Astrocyte (in vitro differentiated cells and primary cell): ENCODE data around the gene HSPA8. TPM values are rescaled to one million over a fixed set of nuclear protein-coding genes. Genes with fewer than 3 reads are reported as not detected.

ENCODE experiments used
- DNase-seq: peaks from one replicate; pipeline ENCODE4 v3.0.0-alpha.2; 2010; ENCODE audit warnings: low read depth
- FAIRE-seq: peaks from 2 replicates; lab custom pipeline; 2011; peaks lifted over from hg19 to GRCh38; lab: Jason Lieb, UNC
- H2AFZ ChIP-seq: 2 replicates; pipeline ENCODE4 v1.6.0; 2012; ENCODE audit warnings: low read depth, low read length, inconsistent platforms
- H3K27ac ChIP-seq: 2 replicates; pipeline ENCODE4 v1.5.1; 2011; ENCODE audit warnings: low read depth, low read length, inconsistent platforms
- H3K27me3 ChIP-seq: 2 replicates; pipeline ENCODE4 v1.6.0; 2011; ENCODE audit warnings: low read length, inconsistent platforms; ENCODE audit not compliant: insufficient read depth
- H3K36me3 ChIP-seq: 2 replicates; pipeline ENCODE4 v1.5.1; 2011; ENCODE audit warnings: low read length, inconsistent platforms; ENCODE audit not compliant: insufficient read depth
- H3K4me1 ChIP-seq: 2 replicates; pipeline ENCODE4 v1.5.1; 2011; ENCODE audit warnings: low read length, inconsistent platforms; ENCODE audit not compliant: insufficient read depth
- H3K4me2 ChIP-seq: 2 replicates; pipeline ENCODE4 v1.6.0; 2012; ENCODE audit warnings: low read length, inconsistent platforms
- H3K4me3 ChIP-seq: 2 replicates; pipeline ENCODE4 v1.5.1; 2011; ENCODE audit warnings: low read depth, mild to moderate bottlenecking, low read length, inconsistent platforms; ENCODE audit not compliant: insufficient read depth
- H3K79me2 ChIP-seq: 2 replicates; pipeline ENCODE4 v1.6.0; 2012; ENCODE audit warnings: mild to moderate bottlenecking, low read length, inconsistent platforms; ENCODE audit not compliant: insufficient read depth
- H3K9ac ChIP-seq: 2 replicates; pipeline ENCODE4 v1.6.0; 2012; ENCODE audit warnings: mild to moderate bottlenecking, low read length, inconsistent platforms
- H3K9me3 ChIP-seq: 2 replicates; pipeline ENCODE4 v1.5.1; 2012; ENCODE audit warnings: low read depth, mild to moderate bottlenecking, low read length, inconsistent platforms; ENCODE audit not compliant: insufficient read depth
- H4K20me1 ChIP-seq: 2 replicates; pipeline ENCODE4 v1.6.0; 2012; ENCODE audit warnings: low read length, inconsistent platforms; ENCODE audit not compliant: insufficient read depth
- H3K27ac Mint-ChIP-seq: one replicate; pipeline ENCODE4 v1.8.0; 2021; ENCODE audit warnings: mild to moderate bottlenecking, mixed read lengths; ENCODE audit not compliant: unreplicated experiment
- H3K27me3 Mint-ChIP-seq: one replicate; pipeline ENCODE4 v1.8.0; 2021; ENCODE audit warnings: low read depth, mixed read lengths; ENCODE audit not compliant: unreplicated experiment
- H3K36me3 Mint-ChIP-seq: one replicate; pipeline ENCODE4 v1.8.0; 2021; ENCODE audit warnings: low read depth, mixed read lengths; ENCODE audit not compliant: unreplicated experiment
- H3K4me1 Mint-ChIP-seq: one replicate; pipeline ENCODE4 v1.8.0; 2021; ENCODE audit warnings: low read depth, mixed read lengths; ENCODE audit not compliant: unreplicated experiment
- H3K4me3 Mint-ChIP-seq: one replicate; pipeline ENCODE4 v1.8.0; 2021; ENCODE audit warnings: mild to moderate bottlenecking, moderate library complexity, mixed read lengths; ENCODE audit not compliant: unreplicated experiment
- H3K9me3 Mint-ChIP-seq: one replicate; pipeline ENCODE4 v1.8.0; 2021; ENCODE audit warnings: mild to moderate bottlenecking, mixed read lengths; ENCODE audit not compliant: unreplicated experiment
- CTCF ChIP-seq: IDR thresholded peaks from 2 replicates; pipeline ENCODE4 v1.5.1; 2011; ENCODE audit warnings: low read depth, mild to moderate bottlenecking, inconsistent platforms, low read length, moderate library complexity; ENCODE audit not compliant: insufficient read depth
- EZH2 ChIP-seq: IDR thresholded peaks from 2 replicates; pipeline ENCODE4 v1.6.1; 2012; ENCODE audit warnings: mild to moderate bottlenecking, low read length, inconsistent platforms; ENCODE audit not compliant: insufficient read depth
- total RNA-seq: library from RNA; stranded (reverse); gene quantifications from 2 replicates; pipeline ENCODE4 v1.2.1, GENCODE V29; 2021

Gene HSPA8
- total RNA-seq, 1 donor from 2014 or later: 1,502 TPM

- no peak overlapping the region for H2AFZ ChIP-seq
- H3K4me2 ChIP-seq: no peak overlapping the region
- no peaks in the 10 kb centered on the region for H3K9me3 ChIP-seq
- DNase-seq: no peak
- peaks cover 8% of the 10 kb centered on the region for H3K4me1 Mint-ChIP-seq
- no peaks in the 10 kb centered on the region for H3K79me2 ChIP-seq
- H3K36me3 Mint-ChIP-seq: peaks cover 7% of the 10 kb centered on the region
- H3K27me3 ChIP-seq: no peaks in the 10 kb centered on the region
- peaks cover 9% of the 10 kb centered on the region for H3K4me1 ChIP-seq
- H3K9me3 Mint-ChIP-seq: no peaks in the 10 kb centered on the region
- H3K4me3 ChIP-seq: no peak overlapping the region
- no peak for TF ChIP-seq EZH2
- no peak overlapping the region for H3K27ac ChIP-seq
- no peak for FAIRE-seq
- H3K36me3 ChIP-seq: peaks cover 11% of the 10 kb centered on the region
- H3K9ac ChIP-seq: no peak overlapping the region
- no peak overlapping the region for H3K27ac Mint-ChIP-seq
- no peaks in the 10 kb centered on the region for H3K27me3 Mint-ChIP-seq
- H4K20me1 ChIP-seq: no peaks in the 10 kb centered on the region
- H3K4me3 Mint-ChIP-seq: no peak overlapping the region
Observed at GRCh38 chr11:123080015-123080414, 18.1 kb upstream of the HSPA8 start.

GRCh38 chr11:123076484-123076883, 14.5 kb upstream of the HSPA8 start:
- H3K27ac Mint-ChIP-seq: no peak overlapping the region
- no peak overlapping the region for H3K4me3 Mint-ChIP-seq
- H3K4me1 Mint-ChIP-seq: no peaks in the 10 kb centered on the region
- Histone ChIP-seq H3K27ac (no peak overlapping the region), H3K4me1 (no peaks in the 10 kb centered on the region), H3K27me3 (no peaks in the 10 kb centered on the region), H3K79me2 (no peaks in the 10 kb centered on the region), H2AFZ (no peak overlapping the region), H3K4me2 (no peak overlapping the region), H3K9ac (no peak overlapping the region), H3K36me3 (peaks cover 10% of the 10 kb centered on the region), H4K20me1 (no peaks in the 10 kb centered on the region), H3K9me3 (no peaks in the 10 kb centered on the region), H3K4me3 (no peak overlapping the region)
- DNase-seq (no peak), FAIRE-seq (no peak)
- TF ChIP-seq CTCF (no peak), EZH2 (no peak)
- no peaks in the 10 kb centered on the region for H3K27me3 Mint-ChIP-seq
- peaks cover 8% of the 10 kb centered on the region for H3K36me3 Mint-ChIP-seq
- no peaks in the 10 kb centered on the region for H3K9me3 Mint-ChIP-seq

- FAIRE-seq: no peak
- Mint-ChIP-seq H3K4me3 (no peak overlapping the region), H3K4me1 (no peaks in the 10 kb centered on the region), H3K9me3 (no peaks in the 10 kb centered on the region), H3K27ac (no peak overlapping the region), H3K36me3 (peaks cover 8% of the 10 kb centered on the region), H3K27me3 (no peaks in the 10 kb centered on the region)
- no peaks in the 10 kb centered on the region for H3K79me2 ChIP-seq
- no peak for TF ChIP-seq EZH2
- TF ChIP-seq CTCF: no peak
- peaks cover 8% of the 10 kb centered on the region for H3K36me3 ChIP-seq
- H3K4me2 ChIP-seq: no peak overlapping the region
- no peaks in the 10 kb centered on the region for H3K9me3 ChIP-seq
- no peak overlapping the region for H3K27ac ChIP-seq
- no peaks in the 10 kb centered on the region for H3K4me1 ChIP-seq
- H2AFZ ChIP-seq: no peak overlapping the region
- H3K9ac ChIP-seq: no peak overlapping the region
- no peaks in the 10 kb centered on the region for H4K20me1 ChIP-seq
- no peak for DNase-seq
- H3K4me3 ChIP-seq: no peak overlapping the region
- H3K27me3 ChIP-seq: no peaks in the 10 kb centered on the region
Observed at GRCh38 chr11:123073343-123074057, 11.6 kb upstream of the HSPA8 start.
